ENCODE measurements around the gene BGN. TPM values are rescaled to one million over a fixed set of nuclear protein-coding genes. Genes with fewer than 3 reads are reported as not detected.
A peak's percentile ranks its signal among the peaks of the same experiment; 100 is the strongest.

BGN gene
- polyA plus RNA-seq, 12 donors = 82.7 to 192 (median 118) TPM

DNA sequence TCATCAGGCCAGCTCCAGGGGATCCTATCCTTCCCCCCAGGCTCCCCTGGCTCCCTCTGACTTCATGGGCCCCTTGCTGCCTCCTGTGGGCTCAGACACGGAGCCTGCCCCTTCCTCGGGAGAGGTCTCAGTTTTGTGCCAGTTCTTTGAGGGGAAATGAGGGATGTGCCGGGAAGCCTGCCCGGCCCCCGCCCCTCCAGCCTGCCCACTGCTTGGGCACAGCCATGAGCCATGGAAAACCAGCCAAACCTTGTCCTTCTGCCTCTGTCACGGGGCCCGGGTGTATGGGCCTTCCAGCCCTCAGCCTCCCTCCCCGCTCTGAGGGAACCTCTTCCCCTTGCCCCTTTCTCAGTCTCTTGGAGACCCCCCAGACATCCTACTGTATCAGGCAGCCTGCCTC lies 6.8 kb downstream of the BGN start:
- DNase-seq = no peak

DNA sequence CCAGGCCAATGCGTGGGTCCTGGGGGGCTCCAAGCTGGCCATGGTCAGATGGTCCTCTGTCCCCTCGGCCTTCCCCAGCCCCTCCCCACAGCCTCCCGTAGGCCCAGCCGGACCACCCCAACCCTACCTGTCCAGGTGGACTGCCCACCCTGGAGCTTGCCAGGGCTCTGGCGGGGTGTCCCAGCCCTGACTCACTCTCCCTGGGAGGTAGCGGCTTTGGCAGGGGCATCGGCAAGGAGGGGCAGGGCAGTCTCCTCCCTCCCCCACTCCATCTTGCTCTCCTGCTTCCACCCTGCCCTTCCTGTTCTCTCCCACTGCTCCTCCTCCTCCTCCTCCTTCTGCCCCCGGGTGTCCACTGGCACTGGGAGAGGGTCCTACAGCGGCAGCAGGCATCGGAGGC lies 7.4 kb downstream of the BGN start:
- DNase-seq = no peak

DNA sequence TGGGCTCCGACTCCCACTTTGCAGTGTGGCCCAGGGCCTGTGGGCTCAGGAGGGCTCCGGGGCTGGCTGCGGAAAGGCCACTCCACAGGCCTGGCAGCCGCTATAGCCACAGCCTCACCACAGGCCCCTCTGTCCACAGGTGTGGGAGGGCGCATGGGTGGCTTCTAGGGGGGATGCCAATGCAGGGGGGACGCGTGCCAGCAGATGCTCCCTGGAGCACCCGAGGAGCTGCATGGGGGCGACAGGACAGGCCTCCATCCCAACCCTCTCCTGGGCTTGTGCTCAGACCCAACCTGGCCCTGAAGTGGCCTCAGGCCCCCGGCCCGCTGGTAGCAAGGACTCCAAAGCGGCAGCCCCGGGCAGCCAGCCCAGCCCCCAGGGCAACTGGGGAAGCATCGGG lies 8.0 kb downstream of the BGN start:
- DNase-seq = no peak

DNA sequence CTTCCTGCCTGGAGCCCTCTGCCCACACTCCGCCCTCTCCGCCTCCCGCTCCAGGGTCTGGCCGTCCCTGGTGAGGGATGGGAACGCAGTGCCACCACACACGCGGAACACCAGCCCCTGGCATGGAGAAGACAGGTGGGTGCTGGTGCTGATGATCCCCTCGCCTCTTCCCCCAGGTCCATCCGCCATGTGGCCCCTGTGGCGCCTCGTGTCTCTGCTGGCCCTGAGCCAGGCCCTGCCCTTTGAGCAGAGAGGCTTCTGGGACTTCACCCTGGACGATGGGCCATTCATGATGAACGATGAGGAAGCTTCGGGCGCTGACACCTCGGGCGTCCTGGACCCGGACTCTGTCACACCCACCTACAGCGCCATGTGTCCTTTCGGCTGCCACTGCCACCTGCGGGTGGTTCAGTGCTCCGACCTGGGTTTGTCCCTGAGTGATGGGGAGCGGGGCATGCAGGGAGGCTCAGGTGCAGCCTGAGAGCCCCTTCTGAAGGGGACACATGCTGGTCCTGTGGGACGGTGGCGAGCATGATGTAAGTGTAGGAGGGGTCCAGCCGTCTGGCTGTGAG lies 9.8 kb downstream of the BGN start:
- DNase-seq = no peak

DNA sequence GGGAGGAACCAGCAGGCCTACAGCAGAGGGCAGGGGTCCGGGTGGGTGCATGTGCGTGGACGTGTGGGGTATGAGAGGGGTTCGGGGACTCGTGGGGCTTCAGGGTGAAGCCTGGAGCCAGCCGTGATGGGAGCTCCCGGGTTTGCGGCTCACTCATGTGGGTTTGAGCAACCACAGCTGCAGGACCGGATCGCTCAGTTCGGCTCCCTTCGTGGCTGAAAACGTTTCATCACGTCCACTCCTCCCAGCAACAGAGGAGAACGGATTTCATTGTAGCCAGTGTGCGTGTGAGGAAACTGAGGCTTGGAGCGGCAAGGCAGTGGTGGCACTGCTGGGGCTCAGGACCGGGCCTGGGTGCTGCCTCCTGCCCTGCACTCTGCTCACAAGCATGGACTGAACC lies 10.6 kb downstream of the BGN start:
- no peak for DNase-seq

DNA sequence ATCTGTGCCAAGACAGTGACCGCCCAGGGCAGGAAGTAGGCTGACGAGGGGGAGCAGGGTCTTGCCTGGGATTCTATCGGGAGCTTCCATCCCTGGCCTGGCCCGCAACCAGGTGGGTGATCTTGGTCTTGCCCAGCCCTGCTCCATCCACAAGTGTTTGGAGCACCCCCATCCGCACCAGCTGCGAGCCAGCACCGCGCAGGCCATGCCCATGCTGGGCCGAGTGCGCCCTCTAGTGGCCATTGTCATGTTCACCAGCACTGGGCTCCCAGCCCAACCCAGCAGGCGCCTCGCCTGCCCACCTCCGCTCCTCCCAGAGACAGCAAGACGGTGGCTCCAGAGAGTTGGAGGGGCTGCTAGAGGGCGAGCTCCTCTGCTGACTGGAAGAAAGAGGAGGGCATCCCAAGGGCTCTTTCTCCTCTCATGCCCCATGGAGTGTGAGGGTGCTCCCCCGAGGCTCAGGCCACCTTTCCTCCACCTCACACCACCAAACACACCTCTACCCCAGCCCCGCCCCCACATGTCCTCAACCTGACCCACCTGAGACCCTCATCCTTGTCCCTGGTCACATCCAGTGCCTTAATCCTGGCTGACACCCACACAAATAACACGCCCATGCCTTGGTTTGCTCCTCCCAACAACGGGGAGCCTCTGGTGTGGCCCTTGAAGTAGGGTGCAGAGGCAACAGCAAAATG lies 12.9 kb downstream of the BGN start:
- peak; percentile 80 for DNase-seq

DNA sequence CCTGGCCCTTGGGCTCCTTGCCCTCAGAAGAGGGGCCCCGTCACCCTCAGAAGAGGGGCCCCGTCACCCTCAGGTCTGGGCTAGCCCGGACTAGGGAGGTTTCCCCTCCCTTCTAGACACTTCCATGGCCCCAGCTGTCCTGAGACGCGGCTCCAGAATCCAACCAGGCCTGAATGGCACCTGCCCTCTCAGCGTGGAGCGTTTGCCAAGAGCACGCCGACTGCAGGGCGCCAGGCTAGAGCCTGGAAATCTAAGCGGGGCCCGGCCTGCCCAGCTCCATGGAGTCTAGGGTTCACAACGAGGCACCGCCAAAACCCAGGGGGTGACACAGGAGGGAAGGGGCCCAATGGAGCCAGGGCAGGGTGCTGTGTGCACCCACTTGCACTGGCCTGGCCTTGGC lies 14.8 kb downstream of the BGN start:
- no peak for DNase-seq

DNA sequence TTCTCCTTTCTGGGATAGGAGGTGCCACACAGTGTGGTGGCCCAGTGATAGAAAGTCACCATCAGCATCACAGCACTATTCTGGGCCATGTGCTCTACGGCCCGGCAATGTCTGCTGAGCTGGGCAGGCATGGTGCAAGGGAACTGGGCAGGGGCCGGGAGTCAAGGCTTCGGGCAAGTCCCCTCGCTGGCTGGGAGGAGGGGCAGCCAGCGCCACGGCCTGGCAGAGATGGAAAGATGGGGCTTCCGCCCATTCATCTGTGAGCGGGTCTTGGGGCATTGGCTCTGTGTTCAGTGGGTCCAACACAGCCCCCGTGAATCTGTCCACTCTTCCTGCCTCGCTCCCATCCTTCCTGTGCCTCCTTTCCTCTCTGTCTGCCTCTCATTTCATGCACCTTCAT lies 15.6 kb downstream of the BGN start:
- no peak for DNase-seq

DNA sequence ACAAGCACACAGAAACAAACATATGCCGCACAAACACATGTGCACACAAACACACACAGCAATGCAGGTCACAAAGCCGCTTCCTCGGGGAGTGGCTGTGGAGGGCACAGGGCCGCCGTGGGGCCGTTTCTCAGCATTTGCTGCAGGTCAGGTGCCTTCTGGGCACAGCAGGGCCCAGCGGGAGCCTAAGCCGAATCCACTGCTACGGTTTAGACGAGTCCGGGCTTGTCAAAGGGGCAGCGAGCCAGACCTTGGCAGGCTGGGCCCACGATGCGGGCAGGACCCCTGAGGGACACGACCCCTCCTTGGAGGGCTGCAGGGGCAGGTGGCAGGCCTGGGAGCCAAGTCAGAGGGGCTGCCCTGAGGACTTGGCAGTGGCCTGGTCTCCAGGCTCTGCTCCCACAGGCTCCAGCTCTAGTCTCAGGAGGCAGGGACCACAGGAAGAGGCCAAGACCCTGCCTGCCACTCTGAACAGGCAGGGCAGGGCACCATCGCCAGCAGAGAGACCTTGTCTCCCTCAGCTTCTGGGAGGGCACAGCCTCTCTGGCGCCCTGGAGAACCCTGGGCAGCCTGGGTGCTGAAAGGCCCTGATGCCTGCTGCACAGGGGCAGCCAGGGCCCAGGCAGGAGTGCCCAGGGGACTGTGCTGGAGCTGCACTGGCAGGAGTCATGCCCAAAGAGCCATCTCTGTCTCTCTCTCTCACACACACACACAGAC lies 17.2 kb downstream of the BGN start:
- no peak for DNase-seq

DNA sequence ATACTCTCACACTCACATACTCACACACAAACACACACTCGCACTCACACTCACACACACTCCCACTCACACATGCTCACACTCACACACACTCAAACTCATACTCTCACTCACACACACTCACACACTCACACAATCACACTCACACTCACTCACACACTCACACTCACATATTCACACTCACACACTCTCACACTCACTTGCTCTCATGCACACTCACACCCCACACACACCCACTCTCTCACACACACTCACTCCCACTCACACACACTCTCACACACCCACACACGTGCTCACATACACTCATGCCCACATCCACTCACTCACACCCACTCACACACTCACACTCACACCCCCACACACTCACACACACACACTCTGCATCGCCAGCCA lies 17.7 kb downstream of the BGN start:
- DNase-seq = no peak

DNA sequence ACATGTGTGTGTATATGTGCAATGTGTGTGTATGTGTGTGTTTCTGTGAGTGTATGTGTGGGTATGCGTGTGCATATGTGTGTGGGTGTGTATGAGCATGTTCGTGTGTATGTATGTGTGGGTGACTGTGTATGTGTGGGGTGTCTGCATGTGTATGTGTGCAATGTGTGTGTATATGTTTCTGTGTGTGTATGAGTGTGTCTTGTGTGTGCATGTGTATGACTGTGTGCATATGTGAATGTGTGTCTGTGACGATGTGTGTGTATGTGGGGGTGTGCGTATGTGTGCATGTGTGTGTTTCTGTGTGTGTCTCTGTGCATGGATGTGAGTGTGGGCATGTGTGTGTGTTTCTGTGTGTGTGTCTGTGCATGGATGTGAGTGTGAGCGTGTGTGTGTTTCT lies 18.5 kb downstream of the BGN start:
- DNase-seq = no peak

DNA sequence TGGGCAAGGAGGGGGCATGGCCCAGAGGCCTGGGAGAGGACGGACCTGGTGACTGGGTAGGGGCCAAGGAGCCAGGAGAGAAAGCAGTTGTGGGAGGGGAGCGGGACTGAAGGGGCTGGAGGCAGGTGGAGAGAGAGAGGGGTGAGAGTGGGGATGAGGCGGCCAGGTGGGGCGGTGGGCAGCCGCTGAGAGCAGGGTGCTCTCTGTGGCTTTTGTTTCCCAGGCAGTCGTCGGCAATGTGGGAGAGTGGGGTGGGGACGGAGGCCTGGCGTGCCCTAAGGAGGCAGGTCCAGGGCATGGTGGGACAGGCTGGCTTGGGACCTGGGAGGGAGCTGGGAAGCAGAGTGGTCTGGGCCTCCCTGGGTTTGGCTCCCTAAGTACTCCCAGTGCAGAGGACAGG lies 19.5 kb downstream of the BGN start:
- DNase-seq = no peak

DNA sequence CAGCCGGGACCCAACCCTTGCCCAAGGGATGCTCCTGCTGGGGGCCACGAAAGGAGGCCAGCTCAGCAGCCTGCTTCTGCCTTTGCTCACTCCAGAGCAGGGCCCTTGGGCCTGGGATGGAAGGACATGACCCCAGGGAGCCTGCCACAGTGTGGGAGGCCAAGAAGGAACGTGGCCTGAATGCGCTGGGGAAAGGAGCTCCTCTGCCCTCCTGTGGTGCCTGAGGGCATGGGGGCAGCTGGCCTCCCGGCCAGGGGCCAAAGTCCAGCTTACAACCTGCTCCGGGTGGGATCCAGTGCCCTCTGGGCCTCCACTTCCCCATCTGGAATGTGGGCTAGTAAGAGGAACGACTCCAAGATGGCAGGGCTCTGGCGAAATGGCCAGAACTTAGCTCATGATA lies 20.7 kb downstream of the BGN start:
- no peak for DNase-seq

DNA sequence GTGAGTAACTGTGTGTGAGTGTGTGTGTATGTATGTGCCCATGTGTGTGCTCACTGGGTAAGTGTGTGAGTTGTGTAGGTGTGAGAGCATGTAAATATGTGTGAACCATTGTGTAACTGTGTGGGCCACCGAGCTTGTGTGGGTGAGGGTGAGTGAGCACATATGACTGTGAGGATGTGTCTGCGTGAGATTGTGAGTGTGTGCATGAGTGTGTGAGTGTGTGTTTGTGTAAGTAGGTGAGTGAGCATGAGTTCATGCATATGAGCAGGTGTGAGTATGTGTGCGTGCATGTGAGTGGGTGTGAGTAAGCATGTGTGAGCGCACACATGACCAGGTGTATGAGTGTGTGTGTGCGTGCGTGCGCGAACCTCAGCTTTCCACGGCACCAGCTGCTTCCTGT lies 21.3 kb downstream of the BGN start:
- DNase-seq = no peak

DNA sequence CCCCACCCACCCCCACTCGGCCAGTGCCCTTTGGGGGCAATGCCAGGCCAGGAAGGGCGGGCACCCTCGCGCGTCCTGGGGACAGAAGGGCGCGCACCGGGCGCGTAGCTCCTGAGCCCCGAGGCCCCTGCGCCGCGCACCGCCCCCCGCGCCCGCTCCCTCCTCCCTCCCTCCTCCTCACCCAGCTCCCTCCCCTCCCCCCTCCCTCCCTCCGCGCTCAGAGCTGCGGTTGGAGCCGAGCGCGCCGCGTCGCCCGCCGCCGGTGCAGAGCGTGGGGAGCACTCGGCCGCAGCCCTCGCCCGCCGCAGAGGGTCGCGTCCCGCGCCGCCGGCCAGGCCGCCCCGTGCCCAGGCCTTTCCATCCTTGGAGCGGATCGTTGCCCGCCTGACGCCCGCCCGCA lies 22.6 kb downstream of the BGN start, which contains the start of gene ATP2B3:
ATP2B3 (plus strand) TSS at position 220 of the 400 bp plus-strand sequence. CDS start 18,606 bp downstream, outside the sequence.
- no peak for DNase-seq

DNA sequence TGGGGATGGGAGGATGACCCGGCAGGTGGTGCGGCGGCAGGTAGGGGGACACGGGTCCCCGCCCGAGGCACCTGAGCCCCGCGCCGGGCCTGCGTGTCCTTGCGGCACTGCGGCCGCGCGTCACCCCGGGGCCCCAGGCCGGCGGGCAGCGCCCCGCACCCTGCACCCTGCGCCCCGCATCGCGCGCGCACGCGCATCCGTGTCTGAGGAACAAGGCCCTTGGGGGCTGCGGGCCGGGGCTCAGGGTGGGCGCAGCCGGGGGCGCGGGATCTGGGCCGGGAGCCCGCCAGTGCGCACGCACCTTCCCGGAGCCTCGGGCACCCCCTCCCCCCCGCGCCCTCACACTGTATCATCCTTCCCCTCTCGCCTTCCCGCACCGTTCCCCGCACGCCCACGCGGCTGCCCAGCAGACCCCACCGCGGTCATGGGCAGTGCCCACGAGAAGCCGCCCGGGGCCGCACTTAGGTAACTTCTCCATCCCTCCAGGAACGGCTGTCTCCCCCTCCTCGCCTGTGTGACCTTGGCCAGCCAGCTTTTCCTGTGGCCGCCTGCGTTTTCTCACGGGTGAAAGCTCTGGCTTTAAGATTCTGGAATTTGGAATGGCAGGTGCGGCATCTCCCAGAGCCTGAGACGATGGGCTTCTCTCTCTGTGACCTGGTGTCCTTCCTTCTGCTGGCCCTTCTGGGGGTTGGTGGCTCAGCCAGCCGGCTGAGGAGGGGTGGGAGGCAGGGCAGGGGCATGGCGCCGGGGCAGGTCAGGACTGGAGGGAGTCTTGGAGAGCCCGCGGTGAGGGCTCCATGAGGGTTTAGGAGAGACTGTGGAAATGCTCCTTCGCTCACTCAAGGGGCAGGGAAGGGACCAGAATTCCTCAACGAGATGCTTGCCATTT lies 23.4 kb downstream of the BGN start:
- DNase-seq = no peak

DNA sequence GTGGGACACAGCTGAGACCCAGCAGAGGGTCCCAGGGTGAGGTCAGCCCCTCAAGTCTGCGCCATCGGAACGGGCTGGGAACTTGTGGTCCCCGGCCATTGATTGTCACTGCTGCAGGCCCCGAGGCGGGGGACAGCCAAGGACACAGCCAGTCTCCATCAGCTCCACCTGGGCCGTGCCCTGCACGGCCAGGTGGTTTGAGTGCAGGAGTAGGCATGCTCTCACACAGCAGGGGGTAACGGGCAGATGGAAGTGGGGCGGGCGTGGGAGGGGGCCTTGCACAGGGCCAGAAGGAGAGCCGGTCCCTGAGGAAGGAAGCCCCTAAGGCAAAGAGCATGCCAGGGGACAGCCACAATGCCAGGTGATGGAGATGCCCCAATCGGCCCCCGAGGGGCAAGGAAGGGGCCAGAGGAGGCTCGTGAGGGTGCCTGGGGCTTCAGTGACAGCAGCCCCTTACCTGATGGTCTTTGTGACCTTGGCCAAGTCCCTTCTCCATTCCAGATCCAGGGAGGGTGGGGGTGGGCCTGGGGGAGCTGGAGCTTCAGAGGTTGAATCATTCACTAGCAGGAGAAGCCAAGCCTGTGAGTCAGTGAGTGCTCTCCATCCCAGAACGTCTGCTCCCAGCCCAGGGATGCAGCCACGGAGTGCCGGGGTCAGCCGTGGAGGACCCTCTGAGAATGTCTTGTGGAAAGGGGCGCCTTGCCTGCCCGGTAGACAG lies 24.9 kb downstream of the BGN start:
- no peak for DNase-seq

DNA sequence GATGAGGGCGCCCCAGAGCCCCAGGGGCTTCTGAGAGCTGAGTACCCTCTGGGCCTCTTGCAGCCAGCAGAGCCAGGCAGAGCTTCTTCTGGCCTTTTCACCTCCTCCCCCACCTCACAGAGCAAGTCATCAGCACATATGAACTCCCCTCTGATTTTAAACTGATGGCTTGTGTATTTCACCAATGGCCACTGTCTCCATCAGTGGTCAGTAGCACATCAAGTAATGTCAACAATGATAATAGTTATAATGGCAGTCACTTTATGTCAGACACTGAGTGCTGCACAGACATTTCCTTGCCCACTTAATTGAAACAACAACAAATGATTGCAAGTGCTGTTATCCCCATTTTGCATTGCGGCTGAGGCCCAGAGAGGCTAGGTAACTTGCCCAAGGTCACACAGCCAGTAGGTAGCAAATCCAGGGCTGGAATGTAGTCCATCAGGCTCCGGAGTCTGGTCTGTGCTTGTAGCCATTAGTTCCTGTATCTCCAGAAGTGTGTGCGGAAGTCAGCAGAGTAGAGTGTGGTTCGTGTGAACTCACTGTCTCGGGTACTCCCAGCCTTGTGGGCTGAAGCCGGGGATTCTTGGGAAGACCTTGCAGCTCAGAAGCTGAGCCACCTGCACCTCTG lies 25.6 kb downstream of the BGN start:
- DNase-seq = no peak

DNA sequence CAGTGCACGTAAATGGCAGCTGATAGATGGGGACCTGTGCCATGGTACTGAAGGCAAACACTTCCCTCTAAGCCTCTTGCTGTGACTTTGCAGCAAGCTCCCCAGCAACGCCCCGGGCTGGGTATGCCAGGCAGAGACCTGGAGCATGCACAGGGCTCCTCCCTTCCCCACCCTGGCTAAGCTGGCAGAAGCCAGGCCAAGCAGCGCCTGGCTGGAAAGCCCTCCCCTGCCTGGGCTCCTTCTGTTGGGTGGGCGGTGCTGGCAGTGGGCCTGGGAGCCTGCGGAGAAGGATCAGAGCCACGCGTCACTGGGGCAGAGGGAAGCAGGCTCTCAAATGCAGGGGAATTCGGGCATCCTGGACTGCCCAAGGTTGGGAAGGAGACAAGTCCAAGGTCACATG lies 26.3 kb downstream of the BGN start:
- DNase-seq = no peak

DNA sequence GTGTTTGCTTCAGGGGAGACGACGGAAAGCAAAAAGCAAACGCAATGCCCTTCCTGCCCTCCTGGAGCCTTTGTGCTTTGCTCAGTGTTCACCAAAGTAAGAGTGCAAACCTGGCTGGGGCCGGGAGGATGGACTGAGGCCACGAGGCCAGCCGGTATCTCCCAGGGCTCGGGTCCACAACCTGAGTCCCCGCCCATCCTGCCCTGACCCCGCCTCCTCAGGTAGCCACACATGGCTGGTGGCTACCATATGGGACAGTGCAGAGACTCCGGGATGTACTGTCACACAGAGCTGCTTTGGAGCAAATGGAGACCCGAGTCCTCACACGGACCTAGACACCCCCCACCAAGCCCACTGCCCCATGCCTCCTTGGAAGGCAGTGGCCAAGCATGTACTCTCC lies 27.5 kb downstream of the BGN start:
- no peak for DNase-seq

DNA sequence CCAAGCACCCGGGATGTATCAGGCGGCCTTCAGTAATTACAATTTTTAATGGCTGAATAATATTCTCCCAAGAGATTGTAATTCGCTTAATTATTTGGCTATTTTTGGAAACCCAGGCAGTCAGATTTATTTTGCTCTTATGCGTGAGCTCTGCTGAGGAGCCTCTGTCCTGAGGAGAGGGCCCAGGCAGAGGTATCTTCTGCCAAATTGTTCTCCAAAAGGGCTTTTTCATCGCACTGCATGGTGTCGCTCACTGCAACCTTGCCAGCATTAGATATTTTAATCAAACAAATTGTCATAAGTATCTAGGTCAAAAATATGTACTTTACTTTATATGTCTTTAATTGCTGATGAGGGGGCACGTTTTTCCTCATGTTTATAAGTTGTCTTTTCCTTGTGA lies 28.5 kb downstream of the BGN start:
- no peak for DNase-seq

Data from muscle of arm (tissue), 12 donors.